T-helper 9 cell (primary cell): ENCODE results near the gene IRAK2.
"Not testable (repeated sequence)": the region's sequence is repeated elsewhere in the genome, so short reads cannot be mapped to it uniquely, and the experiment has no call there.

Experiments
- DNase-seq: peaks from one replicate; pipeline ENCODE4 v3.0.0-alpha.2; 2020

Gene IRAK2

DNA sequence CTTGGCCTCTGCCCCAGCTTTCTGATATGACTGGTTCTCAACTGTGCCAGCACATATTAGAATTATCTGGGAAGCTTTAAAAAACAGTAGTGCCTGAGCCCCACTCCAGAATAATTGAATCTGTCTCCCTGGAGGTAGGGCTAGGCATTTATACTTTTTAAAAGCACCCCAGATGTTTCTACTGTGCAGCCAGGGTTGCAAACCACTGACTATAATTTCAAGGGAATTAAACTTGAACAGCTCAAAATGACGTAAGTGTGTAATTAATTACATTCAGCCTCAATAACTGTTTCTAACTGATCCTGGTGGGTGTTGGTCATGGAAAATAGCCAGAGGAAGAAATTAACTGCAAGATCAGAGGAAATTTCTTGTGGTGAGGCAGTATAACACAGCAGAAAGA, 4.4 kb upstream of the IRAK2 start:
- no peak for DNase-seq

DNA sequence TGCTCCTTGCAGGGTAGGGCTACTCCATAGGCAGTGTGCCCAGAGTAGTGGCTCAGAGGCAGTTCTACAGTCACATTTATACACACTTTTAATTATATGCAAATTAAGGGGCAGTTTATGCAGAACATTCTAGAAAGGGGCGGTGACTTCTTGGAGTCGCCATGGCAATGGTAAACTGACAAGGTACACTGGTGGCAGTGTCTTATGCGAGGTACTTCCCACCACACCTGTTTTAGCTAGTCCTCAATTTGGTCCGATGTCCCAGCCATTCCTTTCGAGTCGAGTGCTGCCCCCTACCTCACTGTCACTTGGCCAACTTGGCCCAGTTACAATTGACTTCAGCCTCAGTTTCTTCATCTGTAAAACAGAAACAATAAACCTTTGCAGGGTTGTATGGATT, 3.8 kb upstream of the IRAK2 start:
- DNase-seq, result no peak

DNA sequence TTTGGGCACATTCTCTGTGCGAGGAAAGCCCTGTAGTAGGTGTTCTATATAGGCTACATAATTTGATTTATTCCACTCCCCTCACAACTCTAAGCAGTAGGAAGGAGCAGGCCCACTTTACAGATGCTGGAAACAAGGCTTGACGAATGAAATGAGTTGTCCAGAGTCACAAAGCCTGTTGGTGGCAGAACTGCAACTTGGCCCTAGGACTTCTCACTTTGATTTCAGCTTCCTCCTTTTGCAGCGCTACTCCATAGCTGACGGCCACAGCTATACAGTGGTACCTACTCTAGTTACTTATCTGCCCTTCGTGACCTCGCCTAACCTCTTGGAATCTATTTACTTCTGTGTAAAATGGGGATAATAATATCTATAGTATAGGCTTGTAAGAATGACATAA, 2.5 kb upstream of the IRAK2 start:
- no peak for DNase-seq

DNA sequence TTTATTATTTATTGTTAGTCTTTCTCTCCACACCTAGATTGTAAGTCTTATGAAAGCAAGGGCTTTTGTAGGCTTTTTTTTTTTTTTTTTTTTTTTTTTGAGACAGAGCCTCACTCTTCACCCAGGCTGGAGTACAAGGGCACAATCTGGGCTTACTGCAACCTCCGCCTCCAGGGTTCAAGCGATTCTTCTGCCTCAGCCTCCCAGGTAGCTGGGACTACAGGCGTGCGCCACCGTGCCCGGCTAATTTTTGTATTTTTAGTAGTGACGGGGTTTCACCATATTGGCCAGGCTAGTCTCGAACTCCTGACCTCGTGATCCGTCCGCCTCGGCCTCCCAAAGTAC, 546 bp upstream of the IRAK2 start:
- not testable (repeated sequence) for DNase-seq

DNA sequence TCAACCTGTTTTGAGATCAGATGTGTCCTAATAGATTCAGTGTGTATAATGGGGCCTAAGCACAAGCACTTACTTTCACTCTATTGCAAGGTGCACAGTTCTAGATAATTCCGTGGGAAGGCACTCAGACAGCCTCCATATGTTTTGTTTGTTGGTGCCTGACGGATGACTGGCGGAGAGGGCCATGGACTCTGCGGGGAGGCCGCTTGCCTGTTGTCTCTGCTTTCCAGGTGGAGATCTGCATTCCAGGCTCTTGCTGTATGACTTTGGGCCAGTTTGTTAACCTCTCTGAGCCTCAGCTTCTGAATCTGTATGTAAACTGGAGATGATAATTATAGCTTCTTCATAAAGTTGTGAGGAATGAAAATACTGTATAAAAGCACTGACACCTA, 1.5 kb downstream of the IRAK2 start:
- DNase-seq, result no peak

DNA sequence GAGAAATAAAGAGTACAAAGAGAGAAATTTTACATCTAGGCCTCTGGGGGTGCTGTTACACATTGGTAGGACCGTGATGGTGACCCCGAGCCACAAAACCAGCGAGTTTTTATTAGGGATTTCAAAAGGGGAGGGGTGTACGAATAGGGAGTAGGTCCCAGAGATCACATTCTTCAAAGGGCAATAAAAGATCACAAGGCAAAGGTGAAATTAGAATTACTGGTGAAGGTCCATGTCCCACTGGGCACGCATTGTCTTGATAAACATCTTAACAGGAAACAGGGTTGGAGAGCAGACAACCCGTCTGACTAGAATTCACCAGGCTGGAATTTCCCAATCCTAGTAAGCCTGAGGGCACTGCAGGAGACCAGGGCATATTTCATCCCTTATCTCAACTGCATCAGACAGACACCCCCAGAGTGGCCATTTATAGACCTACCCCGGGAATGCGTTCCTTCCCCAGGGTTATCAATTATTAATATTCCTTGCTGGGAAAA, 4.3 kb downstream of the IRAK2 start:
- no peak for DNase-seq

DNA sequence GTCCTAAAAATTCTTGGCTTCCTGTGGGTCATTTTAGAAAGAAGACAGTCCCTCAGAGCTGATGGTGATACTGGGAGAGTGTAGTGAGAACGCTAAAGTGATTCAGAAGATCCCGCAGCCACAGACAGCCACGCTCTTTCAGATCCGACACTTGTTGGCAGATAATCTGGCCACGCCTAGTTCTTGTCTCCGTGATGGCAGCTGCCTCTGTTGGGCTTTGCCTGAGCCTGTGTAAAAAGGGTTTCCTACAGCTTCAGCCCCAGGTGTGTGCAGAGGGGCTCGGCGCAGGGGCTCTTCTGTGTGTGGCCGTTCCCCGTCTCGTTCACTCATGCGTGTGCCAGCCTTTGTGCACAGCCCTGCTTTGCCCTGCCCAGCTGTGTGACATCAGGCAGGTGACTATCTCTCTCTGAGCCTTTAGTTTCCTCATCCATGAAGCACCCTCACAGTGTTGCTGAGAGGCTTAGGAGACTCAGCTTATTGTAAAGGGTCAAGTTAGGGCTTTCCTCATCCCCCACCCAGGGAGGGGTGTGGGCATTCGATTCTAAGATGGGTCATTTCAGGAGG, 6.3 kb downstream of the IRAK2 start:
- DNase-seq, result no peak

DNA sequence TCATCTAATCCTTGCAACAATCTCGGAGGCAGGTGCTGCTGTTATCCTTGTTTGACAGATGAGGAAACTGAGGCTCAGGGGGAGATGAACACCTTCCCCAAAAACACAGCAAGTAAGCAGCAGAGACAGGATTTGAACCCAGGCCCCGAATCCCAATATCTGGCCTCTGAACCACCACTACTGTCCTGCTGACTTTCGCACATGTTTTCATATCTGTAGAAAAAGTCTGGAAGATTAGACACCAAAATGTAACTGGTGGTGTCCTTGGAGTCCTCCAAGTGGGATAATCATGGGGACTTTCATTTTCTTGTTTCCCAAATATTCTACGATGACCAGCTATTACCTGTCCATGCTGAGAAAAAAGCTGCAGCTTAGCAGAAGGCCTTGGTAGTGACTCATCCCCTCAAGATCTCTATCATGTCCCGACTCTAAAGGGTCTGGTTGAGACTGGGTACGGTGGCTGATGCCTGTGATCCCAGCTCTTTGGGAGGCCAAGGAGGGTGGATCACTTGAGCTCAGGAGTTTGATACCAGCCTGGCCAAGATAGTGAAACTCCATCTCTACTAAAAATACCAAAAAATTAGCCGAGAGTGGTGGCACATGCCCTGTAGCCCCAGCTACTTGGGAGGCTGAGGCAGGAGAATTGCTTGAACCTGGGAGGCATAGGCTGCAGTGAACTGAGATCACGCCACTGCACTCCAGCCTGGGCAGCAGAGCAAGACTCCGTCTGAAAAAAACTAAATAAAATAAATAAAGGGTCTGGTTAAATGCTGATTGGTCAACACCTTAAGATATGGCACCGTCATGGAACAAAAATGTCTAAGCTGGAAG, 8.6 kb downstream of the IRAK2 start:
- DNase-seq, result no peak

DNA sequence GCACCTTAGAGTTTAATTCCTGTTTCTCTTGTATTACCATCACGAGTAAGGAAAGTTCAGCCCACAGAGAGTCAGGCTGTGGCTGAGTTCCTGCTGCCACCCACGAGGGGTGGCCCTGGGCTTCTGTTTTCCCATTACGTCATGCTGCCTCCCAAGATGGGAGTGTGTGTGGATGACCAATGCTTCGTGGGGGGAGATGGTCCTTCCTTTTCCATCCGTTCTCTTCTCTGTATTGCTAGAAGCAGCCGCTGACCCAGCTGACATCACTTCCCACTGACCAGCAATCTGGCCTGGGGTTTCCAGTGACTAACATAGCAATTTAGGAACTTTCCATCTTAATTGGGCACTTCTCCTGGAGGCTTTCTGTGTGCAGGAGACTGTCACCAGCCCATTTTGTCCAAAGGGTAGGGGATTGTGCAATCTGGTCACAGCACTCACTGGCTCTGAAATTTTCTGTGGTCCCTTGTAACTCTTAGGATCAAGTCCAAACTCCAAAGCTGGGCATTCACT, 9.3 kb downstream of the IRAK2 start:
- DNase-seq, result no peak

DNA sequence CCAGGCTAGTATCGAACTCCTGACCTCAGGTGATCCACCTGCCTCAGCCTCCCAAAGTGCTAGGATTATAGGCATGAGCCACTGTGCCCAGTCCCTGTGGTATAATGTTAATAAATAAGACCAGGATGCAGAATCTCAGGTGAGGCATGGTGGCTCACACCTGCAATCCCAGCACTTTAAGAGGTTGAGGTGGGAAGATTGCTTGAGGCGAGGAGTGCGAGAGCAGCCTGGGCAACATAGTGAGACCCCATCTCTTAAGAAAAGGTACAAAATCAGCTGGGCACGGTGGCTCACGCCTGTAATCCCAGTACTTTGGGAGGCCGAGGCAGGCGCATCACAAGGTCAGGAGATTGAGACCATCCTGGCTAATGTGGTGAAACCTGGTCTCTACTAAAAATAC, 10.6 kb downstream of the IRAK2 start:
- DNase-seq, result not testable (repeated sequence)

DNA sequence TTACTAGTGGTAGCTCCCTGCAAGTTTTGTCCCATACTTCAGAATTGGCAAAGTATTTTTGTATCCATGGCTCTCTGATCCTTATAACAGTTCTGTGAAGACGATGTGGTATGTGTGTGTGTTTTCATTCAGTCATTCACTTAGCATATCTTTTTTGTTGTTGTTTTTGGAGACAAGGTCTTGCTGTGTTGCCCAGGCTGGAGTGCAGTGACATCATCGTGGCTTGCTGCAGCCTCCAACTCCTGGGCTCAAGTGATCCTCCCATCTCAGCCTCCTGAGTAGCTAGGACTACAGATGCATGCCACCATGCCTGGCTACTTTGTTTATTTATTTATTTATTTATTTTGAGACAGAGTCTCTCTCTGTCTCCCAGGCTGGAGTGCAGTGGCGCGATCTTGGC, 11.4 kb downstream of the IRAK2 start:
- not testable (repeated sequence) for DNase-seq

DNA sequence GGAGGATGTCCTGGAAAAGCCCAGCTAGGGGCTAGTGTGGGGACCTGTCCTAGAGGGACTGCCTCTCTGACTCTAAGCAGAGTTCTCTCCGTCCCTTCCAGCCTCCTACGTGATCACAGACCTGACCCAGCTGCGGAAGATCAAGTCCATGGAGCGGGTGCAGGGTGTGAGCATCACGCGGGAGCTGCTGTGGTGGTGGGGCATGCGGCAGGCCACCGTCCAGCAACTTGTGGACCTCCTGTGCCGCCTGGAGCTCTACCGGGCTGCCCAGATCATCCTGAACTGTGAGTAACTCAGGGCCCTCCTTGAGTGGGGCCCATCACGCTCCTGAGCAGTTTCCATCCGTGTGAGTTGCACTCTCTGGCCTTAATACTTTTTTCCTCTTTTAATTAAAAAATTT, 13.0 kb downstream of the IRAK2 start:
- DNase-seq, result no peak

DNA sequence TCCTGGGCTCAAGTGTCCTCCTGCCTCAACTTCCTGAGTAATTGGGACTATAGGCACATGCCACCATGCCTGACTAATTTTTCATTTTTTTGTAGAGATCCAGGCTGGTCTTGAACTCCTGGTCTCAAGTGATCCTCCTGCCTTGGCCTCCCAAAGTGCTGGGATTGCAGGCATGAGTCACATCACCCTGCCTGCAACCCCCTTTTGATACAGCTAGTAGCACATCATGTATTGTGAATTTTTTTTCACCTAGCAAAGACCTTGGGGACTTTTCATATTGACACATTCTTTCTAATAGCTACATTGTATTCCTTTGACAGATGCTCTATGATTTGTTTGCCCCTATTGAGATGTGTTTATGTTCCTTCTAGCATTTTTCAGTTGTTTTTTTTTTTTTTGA, 14.2 kb downstream of the IRAK2 start:
- DNase-seq, result no peak

DNA sequence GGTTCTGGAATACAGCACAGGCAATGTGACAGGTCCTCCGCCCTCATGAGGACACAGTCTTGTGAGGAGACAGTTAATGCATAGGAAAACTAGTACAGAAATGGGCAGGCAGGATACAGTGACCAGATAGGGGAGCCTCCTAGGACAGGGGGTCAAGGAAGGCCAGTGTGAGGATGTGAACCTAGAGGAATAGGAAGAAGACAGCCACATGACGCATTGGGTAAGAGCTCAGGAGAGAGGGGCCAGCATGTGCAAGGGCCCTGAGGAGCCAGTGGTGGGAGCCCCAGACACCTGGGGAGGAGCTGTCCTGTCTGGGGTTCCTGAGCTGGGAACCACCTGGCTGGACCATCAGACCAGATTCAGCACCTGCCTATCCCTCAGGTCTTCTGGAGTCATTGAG, 15.6 kb downstream of the IRAK2 start:
- DNase-seq, result no peak

DNA sequence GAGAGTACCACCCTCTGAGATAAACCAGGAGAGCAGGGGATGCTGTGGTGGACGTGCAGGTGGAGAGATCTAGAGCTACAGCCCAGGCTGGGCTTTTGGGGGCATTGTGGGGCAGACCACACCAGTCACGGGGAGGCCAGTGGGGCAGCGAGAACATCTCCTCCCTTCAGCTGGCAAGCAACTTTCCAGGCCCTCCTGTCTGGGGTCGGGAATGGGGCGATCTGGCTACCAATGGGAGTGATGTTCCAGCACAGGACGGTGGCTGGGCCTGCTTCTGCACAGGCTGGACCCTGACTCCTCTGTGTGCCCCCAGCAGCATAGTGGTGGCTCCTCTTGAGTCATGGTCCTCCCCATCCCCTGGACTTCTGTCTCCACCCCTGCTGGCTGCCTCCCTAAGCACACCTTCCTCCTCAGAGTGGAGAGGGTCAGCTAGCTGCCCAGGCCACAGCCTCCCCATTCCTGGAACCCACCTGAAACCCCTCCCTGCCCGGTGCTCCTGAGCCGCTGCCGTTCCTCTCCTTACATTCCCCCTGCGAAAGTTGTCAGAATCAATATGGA, 16.1 kb downstream of the IRAK2 start:
- no peak for DNase-seq

DNA sequence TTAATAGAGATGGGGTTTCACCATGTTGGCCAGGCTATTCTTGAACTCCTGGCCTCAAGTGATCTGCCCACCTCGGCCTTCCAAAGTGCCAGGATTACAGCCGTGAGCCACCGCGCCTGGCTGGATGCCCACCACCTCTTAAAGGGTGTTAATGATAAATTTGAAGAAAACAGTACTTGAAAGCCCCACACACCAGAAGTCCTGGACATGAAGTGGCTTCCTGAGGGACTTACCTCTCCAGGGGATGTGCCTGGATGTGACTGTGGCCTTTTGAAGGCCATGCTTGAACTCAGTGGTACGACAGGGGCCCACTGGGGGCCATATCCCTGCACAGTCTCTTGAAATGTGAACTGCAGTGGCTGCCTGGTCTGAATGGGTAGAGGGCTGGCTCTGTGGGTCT, 18.2 kb downstream of the IRAK2 start:
- DNase-seq, result no peak

DNA sequence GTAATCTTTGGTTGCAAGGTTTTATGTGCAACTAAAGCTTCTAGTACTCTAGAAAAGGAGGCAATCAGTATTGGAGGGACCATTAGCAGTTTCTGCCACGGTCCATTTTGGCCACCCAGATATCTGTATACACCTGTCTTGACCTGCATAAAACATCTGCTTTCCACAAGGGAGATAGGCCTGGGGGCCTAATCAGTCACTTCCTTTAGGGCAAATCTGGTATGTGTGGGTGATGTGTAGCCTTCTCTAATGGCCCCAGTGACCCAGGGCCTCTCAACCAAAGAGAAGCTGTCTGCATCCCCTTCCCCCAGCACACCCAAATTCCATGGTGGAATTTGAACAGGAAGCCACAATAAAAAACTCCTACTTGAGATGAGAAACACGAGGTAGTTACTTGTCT, 19.5 kb downstream of the IRAK2 start:
- DNase-seq, result no peak

DNA sequence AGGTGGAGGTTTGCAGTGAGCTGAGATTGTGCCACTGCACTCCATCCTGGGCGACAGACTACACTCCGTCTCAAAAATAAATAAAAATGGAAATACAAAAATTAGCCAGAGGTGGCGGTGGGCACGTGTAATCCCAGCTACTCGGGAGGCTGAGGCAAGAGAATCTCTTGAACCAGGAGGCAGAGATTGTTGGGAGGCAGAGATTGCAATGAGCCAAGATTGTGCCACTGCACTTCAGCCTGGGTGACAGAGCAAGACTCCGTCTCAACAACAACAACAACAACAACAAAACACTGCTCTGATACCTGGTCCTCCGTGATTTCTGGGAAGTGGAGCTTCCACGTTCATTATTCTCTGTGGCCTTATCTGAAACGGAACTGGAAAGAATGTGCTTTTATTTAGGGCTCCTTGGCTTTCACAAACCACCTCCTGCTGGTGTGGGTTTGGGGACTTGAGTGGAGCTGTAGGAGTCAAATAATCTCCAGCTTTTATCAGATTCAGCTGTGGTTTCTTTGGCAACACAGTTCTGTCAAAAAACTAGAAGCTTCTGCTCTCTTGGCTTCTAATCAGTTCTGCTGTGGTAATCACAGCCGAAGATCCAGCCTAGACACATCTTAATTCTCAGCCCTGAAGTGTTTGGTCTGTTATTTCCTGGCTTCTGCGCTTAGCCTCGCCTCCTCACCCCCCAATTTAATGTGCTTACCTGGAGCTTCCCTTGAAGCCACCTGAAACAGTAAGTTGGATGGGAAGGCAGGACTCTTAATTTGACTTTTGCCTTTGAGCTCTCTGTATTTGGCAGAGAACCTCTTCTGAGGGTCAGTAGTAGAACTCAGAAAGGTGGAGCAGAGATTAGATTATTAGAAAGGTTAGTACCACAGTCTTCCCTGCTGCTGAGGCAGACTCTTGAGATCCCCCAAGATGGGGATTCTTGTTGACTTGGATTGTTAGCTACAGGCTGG, 21.4 kb downstream of the IRAK2 start:
- DNase-seq, result no peak

DNA sequence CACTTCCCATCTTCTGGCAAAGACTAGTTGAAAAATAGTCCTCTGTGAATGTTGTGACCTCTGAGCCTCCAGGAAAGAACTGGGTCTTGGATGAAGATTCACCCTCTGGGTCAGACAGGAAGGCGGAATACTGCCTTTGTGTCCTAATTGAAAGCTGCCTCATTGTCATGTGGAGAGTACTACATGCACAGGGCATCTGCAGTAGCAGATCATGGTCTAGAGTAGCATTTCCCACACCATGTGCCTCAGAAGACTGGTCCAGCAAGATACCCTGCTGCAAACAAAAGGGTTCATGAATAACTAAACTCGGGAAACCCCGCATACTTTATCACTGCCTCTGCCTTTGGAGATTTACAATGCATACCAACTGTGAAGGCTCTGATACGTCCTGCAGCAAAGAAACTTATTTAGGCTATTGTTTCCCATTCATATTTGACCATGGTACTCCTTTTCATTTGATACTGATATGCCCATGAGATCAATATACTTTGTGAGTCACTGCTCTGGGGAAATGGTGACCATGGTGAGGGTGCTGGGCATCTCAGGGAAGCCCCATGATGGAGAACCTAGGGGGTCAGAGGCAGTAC, 22.7 kb downstream of the IRAK2 start:
- no peak for DNase-seq

DNA sequence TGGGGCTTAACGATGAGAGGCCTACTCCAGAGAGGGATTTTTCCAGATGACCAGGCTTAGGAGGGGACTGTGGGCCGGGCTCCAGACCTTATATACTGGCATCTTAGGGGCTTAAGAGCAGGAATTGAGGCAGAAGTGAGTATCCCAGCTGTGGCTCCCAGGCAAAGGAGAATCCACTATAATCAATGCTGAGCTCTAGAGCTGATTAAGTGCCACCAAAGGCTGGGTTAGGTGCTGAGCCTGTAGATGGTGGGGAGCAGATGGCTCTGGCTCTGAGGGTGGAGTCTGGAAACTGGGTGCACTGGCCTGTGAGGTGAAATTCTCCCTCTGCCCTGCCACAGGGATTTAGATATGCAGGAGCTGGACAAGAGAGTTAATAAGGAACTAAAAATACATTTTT, 23.2 kb downstream of the IRAK2 start:
- DNase-seq, result no peak

DNA sequence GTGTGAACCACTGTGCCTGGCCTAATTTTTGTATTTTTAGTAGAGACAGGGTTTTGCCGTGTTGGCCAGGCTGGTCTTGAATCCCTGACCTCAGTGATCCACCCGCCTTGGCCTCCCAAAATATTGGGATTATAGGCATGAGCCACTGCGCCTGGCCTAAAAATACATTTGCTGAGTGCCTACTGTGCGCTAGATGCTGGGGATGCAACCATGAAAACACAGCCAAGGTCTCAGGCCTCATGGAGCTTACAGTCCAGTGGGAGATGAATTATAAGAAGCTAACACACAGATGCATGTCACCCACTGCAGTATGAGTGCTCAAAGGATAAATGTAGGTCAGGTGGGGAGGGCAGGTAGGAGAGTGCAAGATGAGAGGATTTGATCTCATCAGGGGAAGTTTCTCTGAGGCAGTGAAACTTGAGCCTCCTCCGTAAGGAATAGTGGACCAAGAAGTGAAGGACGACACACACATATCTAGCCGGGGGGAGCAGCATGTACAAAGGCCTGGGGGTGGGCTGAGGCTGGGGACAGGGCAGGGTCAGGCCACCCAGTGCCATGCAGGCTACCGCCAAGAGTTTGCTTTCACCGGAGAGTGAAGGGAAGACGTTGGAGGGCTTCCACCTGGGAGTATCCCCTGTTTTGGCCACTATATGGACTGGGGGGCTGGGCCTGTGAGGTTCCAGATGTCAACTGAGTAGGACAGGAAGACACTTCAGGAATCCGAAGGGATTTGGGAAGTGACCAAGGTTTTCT, 24.3 kb downstream of the IRAK2 start:
- DNase-seq, result no peak
